Measurements from ENCODE around the gene PTCH1. TPM values are rescaled to one million over a fixed set of nuclear protein-coding genes. Genes with fewer than 3 reads are reported as not detected.

The PTCH1 gene
- total RNA-seq, 2 donors from 2014 or later: 8.3 to 47.5 TPM

DNA sequence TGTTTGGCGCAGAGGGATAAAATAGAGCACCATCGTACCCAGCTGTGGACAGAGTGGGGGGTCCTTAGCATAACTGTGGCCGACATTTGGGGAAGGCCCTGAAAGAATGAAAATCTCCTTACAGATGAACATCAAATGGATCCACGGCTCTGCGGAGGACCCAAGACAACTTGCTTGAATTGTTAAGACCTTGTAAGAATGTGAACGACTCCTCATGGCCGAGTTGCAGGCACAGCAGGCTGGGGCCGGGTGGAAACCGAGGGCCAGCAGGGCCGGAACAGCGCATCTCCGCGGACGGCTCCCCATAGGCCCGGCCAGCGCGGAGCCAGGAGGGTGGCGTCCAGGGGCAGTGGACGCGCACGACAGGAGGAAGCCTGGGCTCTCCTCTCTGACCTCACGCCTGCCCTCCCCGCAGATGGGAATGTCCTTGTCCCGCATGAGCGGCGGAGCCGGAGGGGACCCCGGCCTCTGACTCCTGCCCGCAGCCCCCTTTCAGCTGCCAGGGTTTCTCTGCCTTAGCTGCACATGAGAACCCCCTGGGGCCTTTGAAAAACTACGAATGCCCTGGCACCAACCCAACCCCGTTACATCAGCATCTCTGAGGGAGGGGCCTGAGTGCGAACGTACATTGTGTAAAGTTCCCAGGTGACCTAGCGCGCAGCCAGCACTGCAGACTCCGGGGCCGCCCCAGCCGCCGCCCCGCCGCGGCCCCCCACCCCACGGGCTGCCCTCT is 36.2 kb upstream of the PTCH1 start:
- 19 to 41% methylated on average over 16 to 41 of the region's 43 CpGs for whole genome bisulfite sequencing, 2 donors
- ATAC-seq (peak; percentile 69), DNase-seq (peak; percentile 50 to 71 (median 60))
- Histone ChIP-seq H3K9me3 (no peaks in the 10 kb centered on the region), H3K27me3 (no peaks in the 10 kb centered on the region), H3K4me1 (no peaks in the 10 kb centered on the region), H3K36me3 (replicated peaks in 1 of 2; ENCODE audit: insufficient read depth in 1 of 2, low read depth in 2 of 2) (no peaks in the 10 kb centered on the region), H3K27ac (no peak overlapping the region), H3K4me3 (no peak overlapping the region)
- TF ChIP-seq, protein P1, sequence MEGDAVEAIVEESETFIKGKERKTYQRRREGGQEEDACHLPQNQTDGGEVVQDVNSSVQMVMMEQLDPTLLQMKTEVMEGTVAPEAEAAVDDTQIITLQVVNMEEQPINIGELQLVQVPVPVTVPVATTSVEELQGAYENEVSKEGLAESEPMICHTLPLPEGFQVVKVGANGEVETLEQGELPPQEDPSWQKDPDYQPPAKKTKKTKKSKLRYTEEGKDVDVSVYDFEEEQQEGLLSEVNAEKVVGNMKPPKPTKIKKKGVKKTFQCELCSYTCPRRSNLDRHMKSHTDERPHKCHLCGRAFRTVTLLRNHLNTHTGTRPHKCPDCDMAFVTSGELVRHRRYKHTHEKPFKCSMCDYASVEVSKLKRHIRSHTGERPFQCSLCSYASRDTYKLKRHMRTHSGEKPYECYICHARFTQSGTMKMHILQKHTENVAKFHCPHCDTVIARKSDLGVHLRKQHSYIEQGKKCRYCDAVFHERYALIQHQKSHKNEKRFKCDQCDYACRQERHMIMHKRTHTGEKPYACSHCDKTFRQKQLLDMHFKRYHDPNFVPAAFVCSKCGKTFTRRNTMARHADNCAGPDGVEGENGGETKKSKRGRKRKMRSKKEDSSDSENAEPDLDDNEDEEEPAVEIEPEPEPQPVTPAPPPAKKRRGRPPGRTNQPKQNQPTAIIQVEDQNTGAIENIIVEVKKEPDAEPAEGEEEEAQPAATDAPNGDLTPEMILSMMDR (IDR thresholded peaks at IDR 0.05): no peak
- peak in 1 of 3 donors; percentile 15 for TF ChIP-seq POLR2A (IDR thresholded peaks at IDR 0.05)
- intact Hi-C loops (cut with DNase I): no loop called here

DNA sequence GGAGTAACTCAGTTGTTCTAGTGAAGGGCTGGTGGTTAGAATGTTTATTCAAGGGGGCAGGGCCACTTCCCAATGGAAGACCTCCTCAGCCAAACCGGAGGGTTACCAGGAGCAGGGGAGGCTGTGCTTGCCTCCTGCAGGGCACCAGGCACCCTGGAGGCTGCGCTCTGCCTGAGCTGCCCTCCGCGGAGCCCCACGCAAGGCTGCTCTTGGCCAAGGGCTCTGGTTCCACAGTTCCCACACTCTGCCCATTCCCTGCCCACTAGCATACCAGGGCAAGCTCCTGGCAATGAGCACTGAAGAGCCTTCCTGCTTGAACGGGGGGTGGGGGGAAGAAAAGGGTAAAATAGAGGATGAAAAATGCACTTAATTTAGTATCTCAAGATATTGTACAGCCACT is 35.5 kb upstream of the PTCH1 start:
- TF ChIP-seq, protein P1 (IDR thresholded peaks at IDR 0.05): no peak
- TF ChIP-seq POLR2A (IDR thresholded peaks at IDR 0.05): no peak
- DNase-seq (no peak), ATAC-seq (no peak)
- intact Hi-C loops (cut with DNase I): no loop called here
- Histone ChIP-seq H3K4me1 (no peaks in the 10 kb centered on the region), H3K9me3 (no peaks in the 10 kb centered on the region), H3K4me3 (no peak overlapping the region), H3K27me3 (no peaks in the 10 kb centered on the region), H3K27ac (no peak overlapping the region), H3K36me3 (replicated peaks in 1 of 2; ENCODE audit: insufficient read depth in 1 of 2, low read depth in 2 of 2) (no peaks in the 10 kb centered on the region)
- 82 to 91% methylated on average over 6 of the region's 6 CpGs for WGBS, 2 donors

DNA sequence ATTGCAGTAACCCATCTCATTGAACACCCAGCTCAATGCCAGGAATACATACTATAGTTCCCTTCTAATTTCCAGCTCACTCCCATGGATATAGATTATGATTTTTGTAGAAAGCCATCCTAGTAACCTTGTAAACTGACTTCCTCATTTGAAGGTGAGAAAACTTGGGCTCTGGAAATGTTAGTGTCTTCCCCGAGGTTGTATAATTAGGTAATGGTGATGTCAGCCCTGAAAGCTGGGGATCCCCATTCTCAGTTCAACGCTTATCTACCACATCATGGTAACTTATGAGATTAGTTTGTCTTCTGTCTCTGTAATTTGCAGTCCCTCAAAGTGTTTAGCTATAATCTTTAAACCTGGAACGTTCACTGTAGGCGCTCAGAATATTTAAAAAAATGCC is 34.6 kb upstream of the PTCH1 start:
- 70 to 76% methylated on average over 4 of the region's 4 CpGs for WGBS, 2 donors
- intact Hi-C loops (cut with DNase I): no loop called here
- Histone ChIP-seq H3K36me3 (replicated peaks in 1 of 2; ENCODE audit: insufficient read depth in 1 of 2, low read depth in 2 of 2) (no peaks in the 10 kb centered on the region), H3K27ac (no peak overlapping the region), H3K9me3 (no peaks in the 10 kb centered on the region), H3K27me3 (no peaks in the 10 kb centered on the region), H3K4me1 (no peaks in the 10 kb centered on the region), H3K4me3 (no peak overlapping the region)
- no peak for TF ChIP-seq POLR2A (IDR thresholded peaks at IDR 0.05)
- TF ChIP-seq, protein P1 (IDR thresholded peaks at IDR 0.05): no peak
- ATAC-seq (no peak), DNase-seq (no peak)

DNA sequence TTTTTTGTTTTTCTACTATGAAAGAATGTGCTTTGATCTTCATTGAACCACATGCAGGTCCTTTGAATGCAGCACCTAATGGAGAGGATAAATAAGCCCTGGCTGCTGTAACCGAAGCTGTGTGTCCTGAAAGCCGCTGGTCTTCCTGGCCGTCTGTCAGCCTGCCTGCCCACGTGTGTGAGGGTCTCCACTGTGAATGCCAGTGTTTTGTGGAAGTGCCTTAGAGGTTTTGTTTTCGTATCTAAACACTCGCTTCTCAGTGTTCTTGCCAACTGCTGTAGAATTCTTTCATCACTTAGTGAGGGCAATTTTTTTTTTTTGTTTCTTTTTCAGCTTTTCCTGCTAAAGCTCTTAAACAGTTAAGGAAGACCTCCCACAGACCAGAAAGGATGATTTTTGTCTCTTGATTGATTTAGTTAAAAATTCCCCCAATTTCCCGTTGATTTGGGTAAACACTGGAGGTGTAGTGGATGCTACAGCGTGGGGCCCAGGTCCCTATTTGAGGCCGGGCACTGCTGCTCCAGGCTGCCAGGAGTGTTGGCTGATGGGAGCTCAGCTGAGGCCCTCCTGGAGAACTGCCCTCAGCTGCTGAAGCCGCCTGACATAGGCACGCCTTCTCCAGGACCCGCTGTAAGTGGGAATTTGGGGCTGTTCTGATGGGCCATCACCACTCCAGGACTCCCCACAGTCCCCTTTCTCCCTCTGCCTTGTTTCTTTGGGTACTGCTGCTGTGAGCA is 29.2 kb upstream of the PTCH1 start:
- Histone ChIP-seq H3K27me3 (no peaks in the 10 kb centered on the region), H3K4me1 (no peaks in the 10 kb centered on the region), H3K27ac (no peak overlapping the region), H3K4me3 (no peak overlapping the region), H3K36me3 (replicated peaks in 1 of 2; ENCODE audit: insufficient read depth in 1 of 2, low read depth in 2 of 2) (no peaks in the 10 kb centered on the region), H3K9me3 (no peaks in the 10 kb centered on the region)
- TF ChIP-seq, protein P1 (IDR thresholded peaks at IDR 0.05): no peak
- TF ChIP-seq POLR2A (IDR thresholded peaks at IDR 0.05): no peak
- WGBS, 2 donors: 67 to 78% methylated on average over 12 of the region's 12 CpGs
- intact Hi-C loops (cut with DNase I): no loop called here
- ATAC-seq (no peak), DNase-seq (no peak)
